AG20443 (cell line): ENCODE measurements around the gene MCM3AP.

ENCODE experiments used
- DNase-seq: peaks from one replicate; pipeline ENCODE4 v3.0.0; 2012; ENCODE audit warnings: low spot score, mixed read lengths

MCM3AP gene

GRCh38 chr21:46217511-46218196 lies 67.8 kb downstream of the MCM3AP start:
- DNase-seq, result no peak

GRCh38 chr21:46216132-46216747 lies 69.2 kb downstream of the MCM3AP start:
- no peak for DNase-seq

DNA sequence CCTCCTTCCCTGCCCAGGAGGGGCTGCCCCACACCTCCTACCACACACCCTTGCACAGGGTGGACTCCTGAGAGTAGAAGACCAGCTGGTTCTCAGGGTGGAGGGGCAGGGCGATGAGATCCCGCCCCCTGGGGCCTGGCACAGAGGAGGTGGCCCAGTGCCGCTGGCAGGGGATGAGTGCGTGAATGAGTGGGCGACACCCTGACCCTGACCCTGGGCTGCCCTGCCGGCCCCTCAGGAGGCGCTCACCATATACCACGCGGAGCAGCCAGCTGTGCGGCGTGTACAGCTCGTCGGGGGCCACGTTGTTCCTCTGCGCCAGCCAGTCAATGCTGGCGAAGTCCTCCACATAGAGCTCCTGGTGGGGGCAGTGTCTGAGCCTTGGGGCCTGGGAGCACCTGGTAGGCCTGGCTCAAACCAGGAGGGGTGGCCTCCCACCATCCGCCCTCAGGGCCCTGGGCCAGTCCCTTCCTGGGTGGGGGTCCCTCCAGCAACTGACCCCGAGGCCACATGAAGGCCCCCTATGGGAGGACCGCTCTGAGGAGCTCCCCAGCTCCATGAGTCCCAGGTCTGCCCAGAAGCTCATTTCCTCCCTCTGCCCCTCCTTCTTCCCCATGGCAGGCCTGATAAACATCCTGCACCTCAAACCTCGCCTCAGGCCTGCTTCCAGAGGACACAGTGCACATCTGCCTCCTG lies 69.8 kb downstream of the MCM3AP start:
- no peak for DNase-seq

GRCh38 chr21:46214478-46215340 lies 70.7 kb downstream of the MCM3AP start:
- no peak for DNase-seq

GRCh38 chr21:46213620-46214286 lies 71.7 kb downstream of the MCM3AP start:
- no peak for DNase-seq

DNA sequence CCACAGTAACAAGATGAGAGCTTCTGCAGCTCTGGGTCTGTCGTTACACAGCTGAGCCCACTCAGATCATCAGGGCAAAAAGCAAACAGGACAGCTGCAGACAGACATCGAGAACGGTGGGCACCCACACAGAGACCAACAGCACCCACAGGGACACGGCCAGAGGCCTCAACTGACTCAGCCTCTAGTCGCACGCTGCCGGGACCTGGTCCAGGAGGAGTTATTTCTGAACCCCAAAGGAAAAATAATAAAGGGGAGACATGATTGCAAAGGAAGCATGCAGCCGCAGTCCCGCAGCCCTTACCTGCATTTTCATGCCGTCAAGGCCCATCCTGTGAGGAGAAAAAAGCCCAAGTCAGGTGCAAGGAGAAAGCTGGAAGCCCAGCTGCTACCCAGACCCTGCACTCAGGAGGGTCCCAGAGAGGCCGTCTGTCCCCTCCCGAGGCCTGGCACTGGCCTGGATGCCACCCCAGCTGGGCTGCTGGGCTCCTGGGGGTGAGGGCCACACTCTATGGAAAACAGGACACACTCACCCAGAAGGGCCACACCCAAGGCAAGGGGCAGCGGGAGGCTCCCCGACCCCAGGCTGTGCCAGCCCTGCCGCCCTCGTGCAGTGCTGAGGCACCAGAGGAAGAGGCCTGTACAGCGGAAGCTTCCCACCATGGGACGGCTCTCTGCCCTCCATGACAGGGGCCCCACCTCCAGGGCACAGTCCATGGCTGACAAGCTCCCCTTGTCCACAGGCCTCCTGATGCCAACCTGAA lies 72.5 kb downstream of the MCM3AP start:
- DNase-seq, result no peak

- DNase-seq, result no peak
These were observed 73.4 kb downstream of the MCM3AP start for GRCh38 chr21:46211786-46212720.

DNA sequence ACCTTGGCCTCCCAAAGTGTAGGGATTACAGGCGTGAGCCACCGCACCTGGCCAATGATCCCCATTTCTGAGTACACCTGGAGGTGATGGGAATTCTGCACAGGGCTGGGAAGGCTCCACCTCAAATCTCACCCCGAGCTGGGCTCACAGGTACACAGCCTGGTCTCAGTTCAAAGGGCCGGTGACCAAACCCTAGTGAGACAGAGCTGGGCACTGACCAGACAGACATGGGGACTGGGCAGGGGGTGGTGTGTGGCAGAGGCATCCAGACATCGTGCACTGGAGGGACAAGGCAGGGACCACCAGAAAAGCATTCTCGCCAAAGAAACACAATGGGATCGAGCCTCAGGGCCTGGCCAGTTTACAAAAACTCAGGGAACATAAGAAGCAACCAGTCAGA lies 74.0 kb downstream of the MCM3AP start:
- no peak for DNase-seq

- DNase-seq, result no peak
These were observed 74.9 kb downstream of the MCM3AP start for GRCh38 chr21:46210378-46211136.

DNA sequence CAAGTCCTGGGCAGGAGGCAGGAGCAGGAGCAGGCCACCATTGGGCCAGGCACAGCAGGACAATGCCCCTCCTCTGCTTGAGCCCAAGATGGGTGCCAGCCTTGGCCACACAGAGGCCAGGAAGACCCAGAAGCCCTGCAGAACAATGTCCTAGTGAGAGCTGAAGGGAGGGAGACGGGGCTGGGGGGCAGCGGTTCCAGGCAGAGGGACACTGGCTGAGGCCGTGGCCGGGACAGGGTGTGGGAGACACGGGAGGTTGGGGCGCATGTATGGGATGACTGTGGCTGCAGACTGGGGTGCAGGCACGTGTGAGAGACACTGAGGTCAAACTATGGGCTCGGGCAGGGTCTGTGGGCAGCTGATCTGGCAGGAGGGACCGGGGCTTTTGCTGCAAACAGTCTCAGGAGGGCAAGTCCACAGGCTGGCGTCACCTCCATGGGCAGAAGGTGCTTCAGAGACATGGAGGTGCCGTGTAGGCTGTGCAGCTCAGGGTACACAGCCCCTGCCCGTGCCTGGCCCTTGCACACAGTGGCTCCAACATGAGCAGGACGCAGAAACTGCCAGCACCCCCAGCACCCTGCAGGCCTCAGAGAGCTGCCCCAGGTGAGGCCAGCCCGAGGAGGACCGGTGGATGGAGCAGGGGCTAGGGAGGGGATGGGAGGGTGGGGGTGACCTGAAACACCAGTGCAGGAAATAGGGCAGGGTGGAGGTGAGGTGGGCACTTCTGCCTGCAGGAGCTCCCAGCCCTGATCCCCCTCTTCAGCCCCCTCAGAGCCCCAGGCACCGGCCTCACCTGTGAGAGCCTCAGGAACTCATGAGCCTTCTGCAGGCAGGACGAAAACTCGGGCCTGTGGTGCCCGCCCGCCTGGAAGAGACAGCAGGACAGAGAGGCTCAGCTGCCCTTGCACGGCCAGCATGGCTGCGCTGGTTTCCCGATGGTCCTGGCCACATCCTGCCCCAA lies 76.4 kb downstream of the MCM3AP start:
- DNase-seq, result no peak

GRCh38 chr21:46207920-46208591 lies 77.4 kb downstream of the MCM3AP start:
- no peak for DNase-seq

DNA sequence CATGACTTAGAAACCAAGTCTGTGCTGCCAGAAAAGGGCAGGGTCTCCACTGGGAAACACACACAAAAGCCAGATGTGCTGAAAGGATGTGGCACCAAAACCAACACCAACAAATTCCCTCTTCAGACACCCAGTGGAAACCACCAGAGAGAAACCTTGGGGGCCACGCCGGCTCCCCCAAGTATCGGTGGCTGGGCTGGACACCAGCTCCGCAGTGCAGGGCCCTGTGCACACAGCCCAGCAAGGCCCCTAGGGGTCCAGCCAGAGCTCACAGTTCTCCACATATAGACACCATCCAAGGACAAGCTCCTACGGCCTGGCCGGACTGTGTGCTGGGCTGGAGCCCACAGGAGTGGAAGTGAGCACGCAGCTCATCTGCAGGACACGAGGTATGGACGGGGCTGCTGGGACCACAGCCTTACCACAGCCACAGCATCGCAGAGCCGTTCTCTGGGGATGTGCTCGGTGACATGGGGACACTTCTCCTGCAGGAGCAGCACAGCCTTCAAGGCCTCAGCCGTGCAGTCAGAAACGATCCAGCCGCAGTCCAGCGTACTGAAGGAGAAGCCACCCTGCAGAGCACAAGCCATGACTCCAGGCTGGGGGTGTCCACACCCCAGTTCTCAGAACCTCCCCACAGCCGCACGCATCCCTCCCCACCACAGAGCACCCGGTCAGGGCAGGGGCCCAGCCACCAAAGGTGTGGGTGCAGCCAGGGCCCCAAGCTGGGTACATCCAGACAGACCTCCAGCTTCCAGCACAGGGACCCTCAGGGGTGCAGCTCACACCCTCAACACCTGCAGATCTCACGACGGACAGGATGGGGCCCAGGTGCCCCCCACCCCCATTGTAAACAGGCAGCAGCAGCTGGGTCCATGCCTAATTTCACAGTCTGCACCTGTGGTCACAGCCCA lies 78.1 kb downstream of the MCM3AP start:
- DNase-seq, result no peak

DNA sequence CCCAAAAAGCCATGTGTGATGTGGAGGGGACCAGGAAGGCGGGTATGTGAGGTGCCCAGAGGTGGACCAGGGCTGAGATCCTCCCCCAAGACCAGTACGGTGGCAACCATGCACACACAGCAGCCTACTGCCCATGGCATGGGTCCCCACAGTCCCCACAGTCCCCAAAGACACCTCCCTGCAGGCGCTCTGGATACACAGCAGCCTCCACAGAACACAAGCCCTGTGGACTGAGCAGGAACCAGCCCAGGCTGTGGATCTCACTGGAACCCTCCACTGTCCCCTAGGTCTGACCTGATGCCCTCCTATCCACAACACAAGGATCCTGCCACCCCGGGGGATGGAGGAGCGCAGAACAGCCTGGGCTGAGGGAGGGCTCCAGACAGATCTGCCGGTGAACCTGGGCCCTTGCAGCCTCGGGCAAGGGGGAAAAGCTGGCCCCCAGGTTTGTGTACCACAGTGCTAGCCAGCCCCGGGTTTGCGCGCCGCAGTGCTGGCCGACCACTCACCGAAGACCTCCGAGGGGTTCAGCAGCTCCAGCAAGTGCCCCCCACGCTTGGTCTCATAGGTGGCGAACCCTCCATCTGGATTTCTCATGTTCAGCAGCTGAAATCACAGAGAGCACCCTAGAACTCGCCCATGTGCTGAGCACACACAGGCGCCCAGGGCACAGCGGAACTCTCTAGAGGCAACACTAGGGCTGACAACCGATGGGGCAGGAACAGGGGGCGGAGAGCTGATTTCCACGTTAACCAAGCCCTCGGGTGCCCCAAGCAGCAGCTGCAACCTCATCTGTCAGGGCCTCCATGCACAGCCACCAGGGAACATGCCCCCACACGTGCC lies 79.0 kb downstream of the MCM3AP start:
- DNase-seq, result no peak

DNA sequence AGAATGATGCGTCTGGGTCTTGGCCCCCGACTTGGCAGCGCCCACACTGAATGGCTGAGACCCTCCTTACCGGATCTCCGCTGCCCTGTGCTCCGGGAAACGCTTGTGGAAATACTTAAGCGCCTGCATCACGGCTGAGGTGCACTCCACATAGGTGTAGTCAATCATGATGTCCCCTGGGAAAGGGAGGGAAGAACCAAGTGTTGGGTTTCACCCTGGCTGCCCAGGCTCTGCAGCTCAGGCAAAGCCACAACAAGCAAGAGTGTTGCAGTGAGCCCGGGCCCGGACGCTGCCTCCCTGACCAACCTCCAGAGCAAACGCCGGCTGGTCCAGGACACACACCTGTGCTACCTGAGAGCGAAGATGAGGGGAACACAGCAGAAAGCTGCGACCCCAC lies 79.6 kb downstream of the MCM3AP start:
- DNase-seq, result no peak

GRCh38 chr21:46205166-46205565 lies 80.2 kb downstream of the MCM3AP start:
- no peak for DNase-seq
